Adipocyte (in vitro differentiated cells): ENCODE results near the gene TRMT1.

Experiments used
- DNase-seq: peaks from one replicate; pipeline ENCODE4 v3.0.0-alpha.2; 2015; ENCODE audit warnings: low read depth
- H3K27me3 ChIP-seq: replicated peaks from 2 replicates; pipeline ENCODE4 v1.7.0; 2013; ENCODE audit warnings: mild to moderate bottlenecking, low read length, moderate library complexity; ENCODE audit not compliant: control insufficient read depth, insufficient read depth
- H3K36me3 ChIP-seq: 2 replicates; pipeline ENCODE4 v1.7.0; 2013; ENCODE audit warnings: low read length, mild to moderate bottlenecking, moderate library complexity; ENCODE audit not compliant: control insufficient read depth, insufficient read depth, severe bottlenecking
- H3K4me1 ChIP-seq: 2 replicates; pipeline ENCODE4 v1.7.0; 2013; ENCODE audit warnings: mild to moderate bottlenecking, low read length, moderate library complexity; ENCODE audit not compliant: control insufficient read depth, insufficient read depth
- H3K4me3 ChIP-seq: 2 replicates; pipeline ENCODE4 v1.7.0; 2013; ENCODE audit warnings: mild to moderate bottlenecking, low read length, moderate library complexity
- H3K9ac ChIP-seq: 2 replicates; pipeline ENCODE4 v1.7.0; 2013; ENCODE audit warnings: mild to moderate bottlenecking, low read length, moderate library complexity
- H3K9me3 ChIP-seq: 2 replicates; pipeline ENCODE4 v1.7.0; 2013; ENCODE audit warnings: mild to moderate bottlenecking, low read length, moderate library complexity; ENCODE audit not compliant: control insufficient read depth

TRMT1 gene

DNA sequence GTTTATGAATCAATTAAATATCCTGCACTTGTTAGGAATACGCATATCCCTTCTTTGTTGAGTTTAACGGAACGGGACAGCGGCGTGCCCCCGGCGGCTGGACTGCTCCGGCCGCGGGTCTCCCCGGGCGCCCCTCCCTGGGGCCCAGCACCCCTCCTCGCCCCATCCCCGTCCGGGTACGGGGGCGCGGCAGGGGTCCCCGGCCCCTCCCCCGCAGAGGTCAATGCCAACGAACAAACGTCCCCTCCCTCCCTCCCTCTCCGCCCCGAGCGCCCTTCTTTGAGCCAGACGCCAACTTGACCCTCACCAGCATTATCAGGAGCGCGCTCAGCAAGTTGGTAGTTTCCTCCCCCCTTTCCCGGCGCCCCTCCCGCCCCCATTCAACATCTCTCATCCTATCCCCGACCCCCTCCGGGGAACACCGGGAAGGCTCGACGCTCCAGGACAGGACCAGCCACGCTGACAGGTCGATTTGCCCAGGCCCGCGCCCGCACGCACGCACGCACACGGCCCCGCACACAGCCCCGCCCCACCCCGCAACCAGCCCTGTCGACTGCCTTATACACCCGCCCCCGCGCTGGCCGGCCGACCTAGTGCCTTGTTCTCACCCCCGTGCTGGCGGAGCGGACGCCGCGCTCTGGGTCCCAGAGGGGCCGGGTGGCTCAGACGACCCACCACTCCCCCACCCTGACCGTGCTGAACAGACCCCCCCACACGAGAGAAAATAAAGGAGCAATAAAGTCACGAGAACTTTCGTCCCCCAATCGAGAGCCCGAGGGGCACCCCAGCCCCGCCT is 18.9 kb downstream of the TRMT1 start:
- H3K9ac ChIP-seq: no peak overlapping the region
- H3K4me1 ChIP-seq: peaks cover 16% of the 10 kb centered on the region
- no peak overlapping the region for H3K4me3 ChIP-seq
- no peaks in the 10 kb centered on the region for H3K27me3 ChIP-seq
- H3K36me3 ChIP-seq: peaks cover 15% of the 10 kb centered on the region
- H3K9me3 ChIP-seq: no peaks in the 10 kb centered on the region
- DNase-seq: no peak

- no peak overlapping the region for H3K4me3 ChIP-seq
- H3K27me3 ChIP-seq: no peaks in the 10 kb centered on the region
- DNase-seq: no peak
- no peak overlapping the region for H3K9ac ChIP-seq
- H3K36me3 ChIP-seq: peaks cover 19% of the 10 kb centered on the region
- peaks cover 15% of the 10 kb centered on the region for H3K4me1 ChIP-seq
- no peaks in the 10 kb centered on the region for H3K9me3 ChIP-seq
These were observed 19.5 kb downstream of the TRMT1 start for GRCh38 chr19:13097033-13097462.

DNA sequence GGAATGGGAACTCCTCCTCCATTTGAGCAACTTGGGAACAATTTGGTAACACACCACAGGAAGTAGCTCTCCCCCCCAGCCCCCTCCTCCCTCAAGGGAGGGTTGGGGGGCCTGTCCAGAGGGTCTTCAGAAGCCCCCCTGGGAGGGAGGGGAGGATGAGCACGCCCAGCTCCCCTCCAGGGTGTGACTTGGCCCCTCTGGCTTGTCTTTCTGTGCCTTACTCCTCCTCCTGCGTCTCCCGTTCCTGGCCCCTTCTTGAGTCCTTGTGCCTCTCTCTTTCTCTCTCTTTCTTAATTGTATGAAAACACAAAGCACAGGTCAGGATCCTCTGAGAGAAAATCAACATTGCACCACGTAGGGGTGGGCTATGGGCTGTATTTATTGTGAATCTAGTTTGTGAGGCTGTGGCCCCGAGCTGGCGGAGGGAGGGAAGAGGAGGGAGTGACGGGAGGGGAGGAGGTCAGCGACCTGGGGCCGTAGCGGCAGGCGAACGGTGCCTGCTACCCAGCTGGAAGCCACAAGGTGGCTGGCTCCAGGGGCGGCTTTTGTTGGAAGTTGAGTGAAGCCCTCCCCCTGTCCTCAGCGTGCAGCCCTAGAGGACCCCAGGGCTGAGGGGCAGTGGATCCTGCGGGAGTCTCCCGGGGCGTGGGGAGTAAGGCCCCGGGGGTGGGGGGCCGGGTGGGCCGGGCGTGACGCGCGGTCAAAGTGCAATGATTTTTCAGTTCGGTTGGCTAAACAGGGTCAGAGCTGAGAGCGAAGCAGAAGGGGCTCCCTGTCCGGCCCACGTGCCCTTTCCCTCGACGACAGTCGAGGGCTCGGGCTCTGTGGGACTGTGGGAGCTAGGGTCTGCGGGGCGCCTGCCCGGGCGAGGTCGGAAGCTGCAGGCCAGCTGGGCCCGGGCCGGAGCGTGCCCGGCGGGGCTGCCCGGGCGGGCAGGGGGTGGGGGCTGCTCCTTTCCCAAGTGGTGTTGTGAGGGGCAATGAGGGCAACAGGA is 20.3 kb downstream of the TRMT1 start:
- Histone ChIP-seq H3K4me1 (peaks cover 22% of the 10 kb centered on the region), H3K9ac (peak overlapping the region; percentile 34), H3K36me3 (peaks cover 19% of the 10 kb centered on the region), H3K27me3 (no peaks in the 10 kb centered on the region), H3K4me3 (no peak overlapping the region), H3K9me3 (no peaks in the 10 kb centered on the region)
- DNase-seq: no peak

DNA sequence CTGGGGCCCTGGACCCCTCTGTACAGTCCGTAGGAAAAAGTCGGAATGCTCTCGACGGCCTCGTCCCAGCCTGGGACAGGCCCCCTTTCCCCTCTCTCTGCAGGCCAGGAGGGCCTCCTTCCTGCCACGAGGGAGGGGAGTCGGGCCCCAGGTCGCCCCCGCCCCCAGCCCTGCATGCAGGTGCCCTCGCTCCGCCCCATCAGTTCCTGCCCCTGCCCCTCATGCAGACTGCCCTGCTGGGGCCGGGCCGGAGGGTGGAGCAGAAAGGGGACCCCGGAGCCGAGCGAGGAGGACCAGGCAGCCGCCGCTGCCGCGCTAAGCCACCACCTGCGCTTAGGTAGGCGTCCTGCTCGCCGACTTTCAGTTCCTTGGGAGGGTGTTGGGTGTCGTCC is 21.2 kb downstream of the TRMT1 start:
- H3K4me1 ChIP-seq: peaks cover 31% of the 10 kb centered on the region

GRCh38 chr19:13094771-13095392 is 21.7 kb downstream of the TRMT1 start:
- DNase-seq: no peak
- Histone ChIP-seq H3K4me3 (no peak overlapping the region), H3K36me3 (peaks cover 26% of the 10 kb centered on the region), H3K9ac (no peak overlapping the region), H3K27me3 (no peaks in the 10 kb centered on the region), H3K4me1 (peaks cover 31% of the 10 kb centered on the region), H3K9me3 (no peaks in the 10 kb centered on the region)

More for the DNA sequence above, 21.2 kb downstream of the TRMT1 start:
- Histone ChIP-seq H3K9ac (no peak overlapping the region), H3K36me3 (peaks cover 20% of the 10 kb centered on the region), H3K9me3 (no peaks in the 10 kb centered on the region), H3K27me3 (no peaks in the 10 kb centered on the region), H3K4me3 (no peak overlapping the region)
- no peak for DNase-seq

DNA sequence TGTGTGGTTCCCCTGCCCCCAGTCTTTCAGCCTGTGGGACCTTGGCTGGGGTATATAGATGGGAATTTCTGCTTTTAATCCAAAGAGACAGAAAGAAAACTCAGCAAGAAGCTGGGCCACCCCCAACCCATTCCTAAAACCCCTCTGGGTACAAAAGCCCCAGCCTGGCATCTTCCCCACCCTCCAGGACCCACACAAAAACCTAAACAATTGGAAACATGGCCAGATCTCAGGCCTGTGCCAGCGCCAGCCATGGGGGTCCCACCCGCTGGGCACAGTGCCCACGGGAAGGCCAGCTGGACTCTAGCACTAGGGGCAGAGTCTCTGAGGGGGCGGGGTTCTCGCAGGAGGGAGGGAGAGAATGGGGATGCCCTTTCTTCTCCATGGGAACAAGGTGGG is 22.4 kb downstream of the TRMT1 start:
- H3K9me3 ChIP-seq: no peaks in the 10 kb centered on the region
- DNase-seq: no peak
- no peak overlapping the region for H3K4me3 ChIP-seq
- H3K36me3 ChIP-seq: peaks cover 28% of the 10 kb centered on the region
- no peaks in the 10 kb centered on the region for H3K27me3 ChIP-seq
- no peak overlapping the region for H3K9ac ChIP-seq
- peaks cover 34% of the 10 kb centered on the region for H3K4me1 ChIP-seq

DNA sequence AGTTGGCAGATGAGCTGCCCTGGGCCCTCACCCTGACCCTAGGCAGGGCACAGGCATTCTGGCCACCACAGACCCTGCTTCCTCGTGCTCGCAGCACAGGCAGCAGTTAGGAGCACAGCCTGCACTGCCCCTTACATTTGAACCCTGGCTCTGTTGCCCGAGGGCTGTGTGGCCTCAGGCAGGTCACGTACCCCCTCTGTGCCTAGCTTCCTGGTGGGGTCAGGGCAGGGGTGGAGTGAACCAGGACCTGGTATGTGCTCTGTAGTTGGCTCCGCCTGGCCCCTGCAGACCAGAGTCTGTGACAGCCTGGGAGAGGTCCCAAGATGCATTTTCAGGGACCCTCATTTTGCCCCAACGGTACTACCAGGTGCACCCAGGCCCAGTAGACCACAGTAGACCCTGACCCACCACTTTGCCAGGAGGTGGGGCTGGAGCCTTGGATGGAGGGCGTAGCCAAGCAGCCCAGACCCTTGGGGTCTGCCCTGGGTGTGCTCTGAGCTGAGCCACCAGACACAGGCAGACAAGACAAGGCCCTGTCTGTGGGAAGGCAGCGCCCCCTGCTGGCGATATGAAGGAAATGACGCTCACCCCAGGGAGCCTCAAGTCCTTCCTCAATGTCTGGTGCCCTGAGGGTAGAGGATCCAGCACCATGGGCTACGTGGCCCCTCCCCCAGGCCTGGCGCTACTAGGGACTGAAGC is 23.0 kb downstream of the TRMT1 start:
- DNase-seq: peak; percentile 92
- no peaks in the 10 kb centered on the region for H3K9me3 ChIP-seq
- H3K4me1 ChIP-seq: peaks cover 34% of the 10 kb centered on the region
- H3K9ac ChIP-seq: peak overlapping the region; percentile 44
- H3K4me3 ChIP-seq: no peak overlapping the region
- peaks cover 30% of the 10 kb centered on the region for H3K36me3 ChIP-seq
- no peaks in the 10 kb centered on the region for H3K27me3 ChIP-seq

- Histone ChIP-seq H3K4me1 (peaks cover 34% of the 10 kb centered on the region), H3K27me3 (no peaks in the 10 kb centered on the region)
These were observed 23.8 kb downstream of the TRMT1 start for GRCh38 chr19:13092606-13093235.

GRCh38 chr19:13092158-13092543 is 24.4 kb downstream of the TRMT1 start:
- Histone ChIP-seq H3K36me3 (peaks cover 37% of the 10 kb centered on the region), H3K9me3 (no peaks in the 10 kb centered on the region), H3K4me3 (no peak overlapping the region), H3K27me3 (no peaks in the 10 kb centered on the region), H3K9ac (peak overlapping the region; percentile 78), H3K4me1 (peaks cover 34% of the 10 kb centered on the region)
- DNase-seq: no peak

More at GRCh38 chr19:13092606-13093235, 23.8 kb downstream of the TRMT1 start:
- Histone ChIP-seq H3K4me3 (no peak overlapping the region), H3K9ac (peak overlapping the region; percentile 78), H3K9me3 (no peaks in the 10 kb centered on the region), H3K36me3 (peaks cover 32% of the 10 kb centered on the region)
- DNase-seq: no peak

DNA sequence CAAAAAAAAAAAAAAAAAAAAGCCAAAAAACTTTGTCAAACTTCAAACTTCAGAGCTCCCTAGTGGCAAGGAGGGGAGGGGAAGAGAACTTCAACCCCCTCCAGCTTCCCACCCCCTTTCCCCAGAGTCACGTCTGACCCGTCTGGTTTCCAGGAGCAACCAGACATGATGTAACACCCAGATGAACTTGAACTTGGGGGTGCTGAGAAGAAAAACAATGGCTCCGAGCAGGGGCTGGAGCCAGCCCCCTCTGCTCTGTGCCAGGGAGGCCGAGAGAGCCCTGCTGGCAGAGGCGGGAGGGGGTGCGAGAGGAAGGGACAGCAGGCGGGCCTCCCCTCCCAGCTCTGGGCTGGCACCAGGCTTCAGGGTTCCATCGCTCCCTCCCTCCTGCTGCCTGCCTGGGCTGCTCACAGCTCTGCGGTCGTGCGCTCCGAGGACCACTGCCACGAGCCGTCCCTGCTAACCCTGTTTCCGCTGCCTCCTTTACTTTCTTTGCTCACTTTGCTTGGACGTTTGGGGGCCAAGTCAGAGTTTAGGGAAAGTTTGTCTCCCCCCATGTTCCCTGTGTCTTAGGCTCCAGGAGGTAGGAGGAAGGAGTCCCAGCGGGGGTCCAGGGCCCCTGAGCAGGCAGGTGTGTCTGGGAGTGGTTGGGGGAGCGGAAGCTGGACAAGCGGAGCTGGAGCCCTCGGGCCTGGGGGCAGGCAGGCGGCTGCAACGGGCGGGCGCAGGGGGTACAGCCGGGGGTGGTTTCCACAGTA is 25.0 kb downstream of the TRMT1 start:
- Histone ChIP-seq H3K9ac (peak overlapping the region; percentile 78), H3K27me3 (no peaks in the 10 kb centered on the region), H3K9me3 (no peaks in the 10 kb centered on the region), H3K36me3 (peaks cover 43% of the 10 kb centered on the region), H3K4me3 (peak overlapping the region; percentile 1), H3K4me1 (peaks cover 34% of the 10 kb centered on the region)
- peak; percentile 79 for DNase-seq
